Measurements from ENCODE around the gene PRM1. TPM values are rescaled to one million over a fixed set of nuclear protein-coding genes. Genes with fewer than 3 reads are reported as not detected.

PRM1 gene
- total and polyA plus RNA-seq, 2 of the 4 experiments (the other 2 are of a cell fraction): not detected

DNA sequence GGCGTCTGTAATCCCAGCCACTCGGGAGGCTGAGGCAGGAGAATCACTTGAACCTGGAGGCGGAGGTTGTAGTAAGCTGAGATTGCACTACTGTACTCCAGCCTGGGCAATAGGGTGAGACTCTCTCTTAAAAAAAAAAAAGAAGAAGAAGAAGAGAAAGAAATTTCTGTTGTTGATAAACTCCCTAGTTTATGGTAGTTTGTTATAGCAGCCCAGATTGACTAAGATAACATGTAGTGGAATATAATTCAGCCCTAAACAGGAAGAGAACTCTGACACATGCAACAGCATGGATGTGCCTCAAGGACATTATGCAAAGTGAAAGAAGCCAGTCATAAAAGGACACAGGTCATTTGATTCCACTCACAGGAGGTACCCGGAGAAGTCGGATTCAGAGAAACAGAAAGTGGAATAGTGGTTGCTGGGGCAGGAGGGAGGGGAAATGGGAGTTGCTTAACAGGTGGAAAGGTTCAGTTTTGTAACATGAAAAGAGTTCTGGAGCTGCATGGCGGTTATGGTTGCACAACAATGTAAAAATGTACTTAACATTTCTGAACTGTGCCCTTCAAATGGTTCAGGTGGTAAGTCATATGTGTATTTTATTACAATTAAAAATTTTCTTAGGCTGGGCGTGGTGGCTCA is 26.0 kb upstream of the PRM1 start:
- H2AK9ac ChIP-seq (replicated peaks; ENCODE audit: low read depth, low read length, poor library complexity): no peak overlapping the region
- H4K5ac ChIP-seq (ENCODE audit: low read depth, low read length): no peak overlapping the region
- CTCF ChIA-PET: no interaction called here
- peaks cover 4% of the 10 kb centered on the region for H3K4me1 ChIP-seq (ENCODE audit: control insufficient read depth, insufficient read depth, low read length)
- POLR2A ChIA-PET (ENCODE audit: unreplicated experiment): no interaction called here
- no peak overlapping the region for H3K14ac ChIP-seq (replicated peaks; ENCODE audit: low read depth, low read length)
- H2BK15ac ChIP-seq (ENCODE audit: low read depth, low read length): no peak overlapping the region
- no peak for ATAC-seq (ENCODE audit: low read depth)
- no peaks in the 10 kb centered on the region for H3K36me3 ChIP-seq (ENCODE audit: control insufficient read depth, insufficient read depth, low read length)
- no peak overlapping the region for H4K8ac ChIP-seq (ENCODE audit: low read depth in 2 of 2, low read length in 2 of 2)
- BruUV-seq (replicated peaks): no TSS peak
- no peaks in the 10 kb centered on the region for H3K79me1 ChIP-seq (ENCODE audit: low read depth in 1 of 2, low read length in 2 of 2)
- H2BK120ac ChIP-seq (ENCODE audit: low read depth, low read length): no peak overlapping the region
- no peak overlapping the region for H2BK20ac ChIP-seq (ENCODE audit: low read depth, low read length)
- intact Hi-C loops (cut with micrococcal nuclease) (no loop called here), dilution Hi-C loops (cut with HindIII; ENCODE audit: low sequenced_read_pairs, unreplicated experiment) (no loop called here), in situ Hi-C loops (cut with MboI; ENCODE audit: low sequenced_read_pairs) (loop anchor here (5.0 kb wide), 1 partner anchor 45 kb away; no protein-coding TSS in a partner anchor)
- 0 out of 2 replicates have a peak, but pooled peaks cover 8% of the 10 kb centered on the region for H3K9me1 ChIP-seq (ENCODE audit: insufficient read depth, low read length)
- no peak overlapping the region for H3K4ac ChIP-seq (ENCODE audit: low read depth, low read length)
- no peak overlapping the region for H3K18ac ChIP-seq (ENCODE audit: low read depth, low read length)
- H2AFZ ChIP-seq (replicated peaks; ENCODE audit: low read length, poor library complexity): no peak overlapping the region
- H3K56ac ChIP-seq (ENCODE audit: extremely low read depth, insufficient read depth, low read length): no peak overlapping the region
- H3K23ac ChIP-seq (ENCODE audit: low read depth, low read length): no peak overlapping the region
- H3K4me3 ChIP-seq (ENCODE audit: insufficient read depth, low read depth, low read length): no peak overlapping the region
- H3K27me3 ChIP-seq (ENCODE audit: control insufficient read depth, insufficient read depth, low read length): no peaks in the 10 kb centered on the region
- H3K9me3 ChIP-seq (ENCODE audit: control insufficient read depth, insufficient read depth, low read length): no peaks in the 10 kb centered on the region
- H2AK5ac ChIP-seq (ENCODE audit: low read depth, low read length): no peak overlapping the region
- H3K9ac ChIP-seq (ENCODE audit: low read depth, low read length): no peak overlapping the region
- WGBS, 2 experiments (ENCODE audit: extremely low coverage in 2 of 2, insufficient read length in 1 of 2): 100% methylated on average over 1 of the region's 7 CpGs; no CpG with 5 or more reads in 1 of the 2 experiments
- DNase-seq: no peak
- H2BK5ac ChIP-seq (ENCODE audit: low read depth, low read length, poor library complexity, severe bottlenecking): no peak overlapping the region
- no peak overlapping the region for H3K4me2 ChIP-seq (ENCODE audit: low read depth, low read length)
- H4K20me1 ChIP-seq (ENCODE audit: insufficient read depth, low read length): no peaks in the 10 kb centered on the region
- TF ChIP-seq MAFK (IDR thresholded peaks at IDR 0.05; ENCODE audit: low read depth, low read length) (no peak), RCOR1 (IDR thresholded peaks at IDR 0.05; ENCODE audit: insufficient replicate concordance, low read length) (no peak), CEBPB (IDR thresholded peaks at IDR 0.05; ENCODE audit: low read depth, low read length) (0 out of 2 replicates have a peak, but pooled peaks have one; percentile 17)
- no peak overlapping the region for H3K27ac ChIP-seq (ENCODE audit: insufficient read depth, low read length)
- no peak overlapping the region for H4K91ac ChIP-seq (ENCODE audit: insufficient read depth, low read depth, low read length)
